NCI-H510A treated with DMSO at 0.1 percent for 48 hours (cell line): ENCODE measurements around the gene RANGAP1.

Experiments
- DNase-seq: peaks from one replicate; lab custom pipeline; 2025; lab: John Stamatoyannopoulos, UW

Gene RANGAP1, protein sequence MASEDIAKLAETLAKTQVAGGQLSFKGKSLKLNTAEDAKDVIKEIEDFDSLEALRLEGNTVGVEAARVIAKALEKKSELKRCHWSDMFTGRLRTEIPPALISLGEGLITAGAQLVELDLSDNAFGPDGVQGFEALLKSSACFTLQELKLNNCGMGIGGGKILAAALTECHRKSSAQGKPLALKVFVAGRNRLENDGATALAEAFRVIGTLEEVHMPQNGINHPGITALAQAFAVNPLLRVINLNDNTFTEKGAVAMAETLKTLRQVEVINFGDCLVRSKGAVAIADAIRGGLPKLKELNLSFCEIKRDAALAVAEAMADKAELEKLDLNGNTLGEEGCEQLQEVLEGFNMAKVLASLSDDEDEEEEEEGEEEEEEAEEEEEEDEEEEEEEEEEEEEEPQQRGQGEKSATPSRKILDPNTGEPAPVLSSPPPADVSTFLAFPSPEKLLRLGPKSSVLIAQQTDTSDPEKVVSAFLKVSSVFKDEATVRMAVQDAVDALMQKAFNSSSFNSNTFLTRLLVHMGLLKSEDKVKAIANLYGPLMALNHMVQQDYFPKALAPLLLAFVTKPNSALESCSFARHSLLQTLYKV

DNA sequence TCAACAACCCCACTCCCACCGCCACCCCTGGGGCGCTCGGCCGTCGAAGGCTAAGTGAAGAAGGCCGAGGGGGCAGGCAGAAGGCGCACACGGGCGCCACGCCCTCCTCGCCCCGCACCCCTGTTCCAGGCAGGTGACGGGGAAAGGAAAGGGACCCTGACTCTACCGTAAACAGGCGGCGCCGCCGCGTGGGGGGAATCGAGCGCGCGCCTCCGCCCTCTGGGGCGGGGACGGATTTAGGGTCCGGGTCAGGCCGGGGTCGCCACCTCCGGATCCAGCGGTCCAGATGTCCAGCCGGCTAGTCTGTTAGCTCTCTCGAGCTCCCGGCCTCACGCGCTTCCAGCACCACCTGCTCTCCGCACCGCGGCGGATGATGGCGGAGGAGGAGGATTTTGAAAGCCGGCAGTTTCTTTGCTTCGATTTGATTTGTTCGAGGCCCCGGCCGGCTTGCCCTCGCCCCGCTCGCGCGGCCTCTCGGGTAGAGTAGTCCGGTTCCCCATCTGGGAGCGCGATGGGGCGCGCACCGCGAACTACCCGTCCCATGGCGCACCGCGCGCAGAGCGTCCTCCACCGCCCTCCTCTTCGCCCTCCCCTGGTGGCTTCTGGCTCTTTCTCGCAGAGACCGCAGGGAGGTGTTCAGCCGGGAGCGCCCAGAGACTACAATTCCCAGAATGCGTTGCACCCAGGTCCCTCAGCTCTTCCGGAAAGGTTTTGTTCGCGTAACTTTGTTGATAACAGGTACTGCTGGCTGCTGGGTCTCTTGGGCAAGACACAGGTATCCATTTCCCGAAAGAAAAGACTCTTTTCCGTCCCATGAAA, at the start of gene RANGAP1:
Gene RANGAP1, minus strand, starts transcription at position 368 of the 819 bp plus-strand sequence. CDS start 5,143 bp downstream, outside the sequence.
- DNase-seq, result peak; percentile 95

DNA sequence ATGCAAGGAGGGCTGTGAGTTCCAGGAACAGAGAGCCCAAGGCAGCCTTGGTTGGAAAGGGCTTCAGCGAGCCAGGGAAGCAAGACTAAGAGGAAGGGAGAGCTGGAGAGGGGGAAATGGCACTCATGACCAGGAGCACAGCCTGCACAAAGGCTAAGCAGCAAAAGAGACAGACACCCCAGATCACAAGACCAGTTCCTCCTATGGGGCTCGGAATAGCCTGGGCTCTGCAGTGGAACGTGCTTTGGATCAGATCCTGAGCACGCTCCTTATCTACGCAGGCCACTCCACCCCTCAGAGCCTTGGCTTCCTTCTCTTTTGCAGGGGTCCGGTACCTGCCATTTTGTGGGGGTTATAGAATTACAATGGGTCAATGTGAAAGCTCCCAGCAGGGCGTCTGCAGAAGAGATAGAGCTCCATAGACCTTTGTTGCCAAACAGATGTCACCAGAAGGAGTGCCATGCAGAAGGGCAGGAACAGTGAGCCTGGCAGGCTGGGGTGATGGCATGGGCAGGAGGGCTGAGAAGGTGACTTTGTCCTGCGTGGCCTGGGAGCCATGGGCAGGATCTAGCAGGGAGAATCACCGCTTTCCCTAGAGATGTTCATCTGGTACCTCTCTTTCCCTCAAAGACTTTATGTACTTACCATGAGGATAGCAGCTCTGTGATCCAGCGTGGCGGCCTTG, 49.1 kb upstream of the RANGAP1 start:
- no peak for DNase-seq

DNA sequence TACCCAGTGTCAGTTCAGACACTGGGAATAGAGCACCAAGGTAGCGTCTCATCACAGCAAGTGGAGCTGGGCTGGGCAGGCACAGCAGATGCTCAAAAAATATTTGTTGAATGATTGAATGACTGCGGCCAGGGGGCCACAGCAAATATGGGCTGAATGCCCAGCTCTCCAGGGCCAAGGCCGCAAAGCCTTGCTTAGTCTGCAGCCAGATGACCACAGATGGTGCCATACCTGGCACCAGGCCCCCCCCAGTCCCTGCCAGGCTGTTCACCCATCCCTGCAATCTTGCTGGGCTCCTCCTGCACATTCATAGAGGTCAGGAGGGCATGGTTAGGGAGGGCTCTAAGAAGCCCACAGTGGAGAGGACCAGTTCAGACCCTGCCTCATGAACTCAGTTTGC, 48.2 kb upstream of the RANGAP1 start:
- DNase-seq, result no peak

DNA sequence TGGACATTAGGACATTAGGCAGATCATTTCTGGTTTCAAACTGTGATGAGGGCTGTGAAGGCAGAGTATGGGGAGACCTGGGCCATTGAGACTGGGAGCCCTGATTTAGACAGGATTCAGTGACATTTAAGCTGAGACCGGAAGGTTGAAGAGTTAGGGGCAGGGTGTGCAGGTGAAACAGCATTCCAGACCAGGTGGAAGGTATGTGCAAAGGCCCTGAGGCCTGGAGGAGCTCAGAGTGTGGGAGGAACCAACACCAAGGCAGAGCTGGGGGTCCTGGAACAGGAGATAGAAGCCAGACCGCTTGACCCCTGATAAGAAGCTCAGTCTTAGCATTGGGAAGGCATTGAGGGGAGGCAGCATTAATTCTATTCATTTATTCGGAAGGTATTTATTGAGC, 47.8 kb upstream of the RANGAP1 start:
- DNase-seq, result no peak

DNA sequence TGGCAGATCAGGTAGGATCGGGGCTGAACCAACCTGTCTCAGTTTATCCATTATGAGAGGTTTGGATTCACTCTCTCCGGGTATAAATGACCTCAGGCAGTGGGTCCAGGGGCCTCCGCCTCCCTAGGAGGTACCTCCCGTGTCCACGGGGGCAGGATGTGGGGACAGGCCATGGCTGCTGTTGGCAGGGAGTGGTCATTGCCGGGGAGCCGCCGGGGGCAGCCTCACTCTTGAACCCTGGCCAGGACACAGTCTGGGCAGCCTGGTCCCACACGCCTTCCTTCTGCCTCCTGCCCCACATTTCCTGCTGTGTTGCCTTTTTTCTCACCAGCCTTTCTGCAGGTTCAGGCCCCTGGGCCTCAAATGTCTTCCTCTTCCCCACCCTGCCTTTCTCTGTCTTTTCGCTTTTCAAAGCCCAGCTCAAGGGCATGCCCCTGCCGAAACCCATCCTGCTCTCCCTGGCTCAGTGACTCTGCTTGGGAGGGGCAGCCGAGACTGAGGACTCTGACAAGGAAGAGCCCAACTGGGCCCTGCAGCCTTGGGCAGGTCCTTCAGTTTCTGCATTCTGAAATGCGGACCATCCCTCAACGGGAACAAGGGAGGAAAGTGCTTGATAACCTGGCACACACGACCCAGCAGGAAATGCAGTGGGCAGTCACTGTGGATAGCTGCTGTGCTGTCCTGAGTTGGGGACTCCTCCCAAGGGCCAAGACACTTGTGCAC, 46.4 kb upstream of the RANGAP1 start:
- DNase-seq, result no peak

DNA sequence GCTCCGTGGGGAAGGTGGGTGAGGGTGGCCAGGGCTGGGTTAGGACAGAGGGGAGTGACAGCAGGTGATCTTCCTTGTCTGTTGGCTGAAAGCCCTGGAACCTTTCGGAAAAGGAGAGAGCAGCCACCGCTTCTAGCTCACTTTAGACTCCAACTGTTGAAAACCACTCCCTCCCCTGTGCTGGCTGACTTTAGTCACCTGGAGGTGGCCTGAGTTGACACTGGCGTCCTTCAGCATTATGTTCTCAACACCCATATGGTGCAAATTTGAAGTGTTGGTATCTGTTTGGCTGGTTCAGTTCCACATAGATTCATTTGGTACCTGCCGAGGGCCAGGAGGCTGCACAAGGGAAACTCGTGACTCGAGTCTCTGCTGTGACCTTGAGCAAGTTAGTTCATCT, 44.2 kb upstream of the RANGAP1 start:
- no peak for DNase-seq

DNA sequence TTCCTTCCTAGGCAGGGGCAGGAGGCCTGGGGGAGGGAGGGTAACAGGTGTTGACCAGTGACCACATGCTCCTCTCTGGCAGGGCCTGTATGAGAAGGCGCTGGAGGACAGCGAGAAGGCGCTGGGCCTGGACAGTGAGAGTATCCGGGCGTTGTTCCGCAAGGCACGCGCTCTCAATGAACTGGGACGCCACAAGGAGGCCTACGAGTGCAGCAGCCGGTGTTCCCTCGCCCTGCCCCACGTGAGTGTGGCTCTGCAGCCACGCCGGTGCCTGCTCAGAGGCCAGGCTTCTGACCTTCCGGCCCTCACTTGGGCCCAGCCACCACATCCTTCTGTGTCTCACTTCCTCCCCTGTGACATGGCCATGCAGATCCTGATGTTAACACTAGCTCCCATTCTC, 41.1 kb upstream of the RANGAP1 start:
- DNase-seq, result no peak

DNA sequence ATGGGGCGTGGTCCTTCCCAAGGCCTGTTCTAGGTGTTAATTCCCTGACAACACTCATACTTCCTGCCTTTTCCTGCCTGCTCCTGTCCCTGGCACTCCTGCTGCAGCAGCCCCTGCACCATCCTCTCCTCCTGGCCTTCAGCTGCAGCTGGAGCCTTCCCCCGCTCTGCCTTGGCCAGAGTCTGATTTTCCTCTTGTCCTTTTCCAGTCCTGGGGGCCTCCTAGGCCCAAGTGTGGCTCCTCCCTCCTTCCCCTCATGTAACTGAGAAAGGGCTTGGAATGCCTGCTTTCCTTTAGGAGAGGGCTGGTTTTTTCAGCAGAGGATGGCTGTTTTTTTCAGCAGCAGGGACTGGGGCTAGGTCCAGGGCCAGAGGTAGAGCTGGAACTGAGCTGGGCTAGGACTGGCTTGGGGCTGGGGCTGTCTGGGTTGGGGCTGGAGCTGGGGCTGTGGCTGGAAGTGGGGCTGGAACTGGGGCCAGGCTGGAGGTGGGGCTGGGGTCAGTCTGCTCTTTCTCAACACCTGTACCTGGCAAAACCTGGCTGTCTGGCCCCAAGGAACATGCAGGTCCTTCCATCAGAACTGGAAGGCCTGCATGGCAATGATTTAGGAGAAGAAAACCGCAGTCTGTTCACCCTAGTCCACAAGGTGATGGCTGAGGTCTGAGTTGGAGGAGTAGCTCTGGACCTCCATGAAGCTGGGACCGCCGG, 39.0 kb upstream of the RANGAP1 start:
- no peak for DNase-seq

DNA sequence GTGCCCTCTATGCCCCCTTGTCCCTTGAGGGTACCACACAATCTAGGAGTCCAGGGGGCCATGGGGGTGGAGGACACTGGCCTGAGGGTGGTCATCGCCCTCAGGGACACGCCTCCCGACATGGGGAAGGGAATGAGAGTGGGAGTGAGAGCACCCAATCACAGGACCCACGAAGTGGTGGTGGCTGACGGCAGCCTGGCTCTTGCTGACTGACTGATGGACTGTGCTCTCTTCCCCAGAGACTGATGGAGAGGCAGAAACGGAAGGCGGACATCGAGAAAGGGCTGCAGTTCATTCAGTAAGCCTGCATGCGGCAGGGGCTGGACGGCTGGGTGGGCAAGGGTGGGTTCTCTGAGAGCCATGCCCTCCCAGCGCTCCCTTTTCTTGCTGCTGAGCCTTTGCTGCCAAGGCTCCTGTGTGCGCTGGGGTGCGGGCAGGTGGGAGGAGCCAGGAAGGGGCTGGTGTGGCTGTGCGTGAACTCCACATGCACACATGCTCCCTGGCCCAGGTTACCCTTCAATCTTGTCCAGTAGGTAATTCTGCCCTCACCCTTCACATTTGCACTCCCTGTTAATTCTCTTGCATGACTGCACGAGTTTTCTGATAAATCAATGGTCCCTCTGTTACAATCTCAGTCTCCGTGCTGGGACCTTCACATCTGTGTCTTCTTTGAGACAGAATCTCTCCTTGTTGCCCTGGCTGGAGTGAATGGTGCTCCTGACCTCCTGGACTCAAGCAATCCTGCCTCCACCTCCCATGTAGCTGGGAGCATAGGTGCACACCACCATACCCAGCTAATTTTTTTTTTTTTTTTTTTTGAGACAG, 34.6 kb upstream of the RANGAP1 start:
- no peak for DNase-seq

DNA sequence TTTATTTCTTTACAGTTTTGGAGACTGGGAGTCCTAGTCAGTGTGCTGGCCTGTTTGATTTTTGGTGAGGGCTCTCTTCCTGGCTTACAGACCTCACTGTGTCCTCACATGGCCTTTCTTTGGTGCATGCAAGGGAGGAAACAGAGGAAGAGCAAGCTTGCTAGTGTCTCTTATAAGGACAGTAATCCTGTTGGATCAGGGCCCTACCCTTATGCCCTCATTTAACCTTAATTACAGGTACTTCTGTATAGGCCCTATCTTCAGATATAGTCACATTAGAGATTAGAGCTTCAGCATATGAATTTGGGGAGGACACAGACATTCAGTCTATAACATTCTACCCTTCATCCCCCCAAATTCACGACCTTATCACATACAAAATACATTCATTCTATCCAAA, 29.6 kb upstream of the RANGAP1 start:
- DNase-seq, result no peak

DNA sequence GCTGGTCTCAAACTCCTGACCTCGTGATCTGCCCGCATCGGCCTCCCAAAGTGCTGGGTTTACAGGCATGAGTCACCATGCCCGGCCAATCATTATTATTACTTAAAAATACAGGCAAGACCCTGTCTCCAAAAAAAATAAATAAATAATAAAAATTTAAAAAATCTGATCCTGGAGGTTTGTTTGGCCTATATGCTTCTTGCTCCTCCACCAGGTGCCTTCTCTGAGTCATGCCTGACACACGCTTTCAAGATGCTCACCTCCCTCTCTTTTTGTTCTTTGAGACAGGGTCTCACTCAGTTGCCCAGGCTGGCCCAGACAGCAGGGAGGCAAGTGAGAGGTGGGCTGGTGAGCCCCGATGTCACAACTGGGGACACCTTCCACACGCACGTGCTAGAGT, 28.8 kb upstream of the RANGAP1 start:
- no peak for DNase-seq

DNA sequence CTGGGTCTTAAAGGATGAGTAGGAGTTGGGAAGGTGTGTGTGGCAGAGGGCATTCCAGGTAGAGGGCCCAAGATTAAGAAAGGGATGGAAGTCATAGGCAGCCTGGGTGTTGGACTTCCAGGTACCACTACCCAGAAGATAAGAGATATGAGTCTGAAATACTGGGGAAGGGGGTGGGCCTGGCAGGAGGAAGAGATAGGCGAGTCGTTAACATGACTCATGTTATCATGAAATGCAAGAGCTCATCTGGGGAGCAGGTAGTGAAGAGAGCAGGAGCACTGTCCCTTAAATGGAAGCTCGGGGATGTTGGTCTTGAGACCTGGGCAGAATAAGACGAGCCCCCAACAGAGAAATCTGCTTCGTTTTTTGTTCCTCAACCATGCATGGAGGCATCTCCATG, 25.5 kb upstream of the RANGAP1 start:
- no peak for DNase-seq

DNA sequence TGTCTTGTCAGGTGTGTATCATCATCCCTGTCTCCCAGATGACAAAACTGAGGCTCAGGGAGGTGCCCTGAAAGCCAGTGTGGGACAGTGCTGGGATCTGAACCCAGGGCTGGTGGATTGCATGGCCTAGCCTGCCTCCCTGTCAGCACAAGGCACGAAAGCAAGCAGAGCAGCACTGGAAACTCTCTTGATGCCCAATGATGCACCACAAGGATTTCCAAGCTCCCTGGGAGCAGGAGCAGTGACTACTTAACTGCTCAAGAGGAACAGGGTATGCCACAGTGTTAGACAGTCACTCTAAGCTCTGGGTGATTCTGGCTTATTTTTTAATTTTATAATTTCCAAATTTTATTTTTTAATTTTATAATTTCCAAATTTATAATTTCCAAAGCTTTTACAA, 24.3 kb upstream of the RANGAP1 start:
- DNase-seq, result no peak

DNA sequence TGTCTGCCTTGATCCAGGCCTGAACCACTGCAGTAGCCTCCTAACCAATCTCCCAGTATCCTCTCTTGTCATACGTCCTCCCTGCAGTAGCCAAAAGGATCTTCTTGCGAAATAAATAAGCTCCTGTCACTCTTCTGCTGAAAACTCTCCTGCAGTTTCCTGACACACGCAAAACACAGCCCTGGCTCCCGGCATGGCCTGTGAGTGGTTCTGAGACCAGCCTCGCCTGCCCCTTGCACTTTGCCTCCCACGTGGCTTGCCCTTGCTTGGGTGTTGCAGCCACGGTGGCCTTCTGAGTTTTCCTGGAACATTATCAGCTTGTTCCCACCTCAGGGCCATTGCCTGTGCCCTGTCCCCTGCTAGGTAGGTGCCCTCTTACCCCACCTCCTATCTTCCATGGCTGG, 22.6 kb upstream of the RANGAP1 start:
- no peak for DNase-seq

DNA sequence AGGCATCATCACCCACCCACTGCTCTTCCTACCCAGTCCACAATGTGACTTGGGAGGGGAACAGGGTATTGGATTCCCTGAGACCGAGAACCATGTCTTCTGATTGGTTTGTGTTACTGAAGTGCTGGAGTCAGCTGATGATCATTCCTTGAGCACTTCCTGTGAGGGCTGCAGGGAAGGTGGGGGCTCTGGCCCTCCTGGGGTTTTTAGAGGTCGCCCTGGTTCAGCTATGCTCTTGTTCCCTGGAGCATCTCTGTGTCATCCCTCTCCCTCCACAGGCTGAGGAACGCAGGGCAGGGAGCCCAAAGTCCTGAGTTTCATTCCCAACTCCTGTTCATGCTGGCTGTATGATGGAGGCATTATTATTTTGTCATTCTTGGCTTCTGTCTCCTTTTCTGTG, 22.1 kb upstream of the RANGAP1 start:
- no peak for DNase-seq

DNA sequence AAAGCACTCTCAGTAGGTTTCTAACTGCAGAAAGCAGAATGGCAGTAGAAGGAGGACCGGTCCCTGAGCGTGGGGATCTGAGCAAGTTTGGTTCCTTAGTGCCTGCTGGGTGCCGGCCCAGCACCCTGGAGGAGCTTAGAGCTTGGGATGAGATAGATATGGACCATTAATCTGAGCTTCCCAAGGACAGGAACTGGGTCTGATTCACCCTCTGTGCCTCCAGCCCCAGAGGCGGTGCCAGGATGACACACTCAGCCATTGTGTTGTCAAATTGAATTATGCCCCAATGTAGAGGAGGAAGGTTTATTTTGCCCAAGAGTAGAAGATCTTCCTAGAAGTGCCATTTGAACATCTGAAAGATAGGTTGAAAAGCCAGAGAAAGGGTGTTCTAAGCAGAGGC, 19.7 kb upstream of the RANGAP1 start:
- no peak for DNase-seq

DNA sequence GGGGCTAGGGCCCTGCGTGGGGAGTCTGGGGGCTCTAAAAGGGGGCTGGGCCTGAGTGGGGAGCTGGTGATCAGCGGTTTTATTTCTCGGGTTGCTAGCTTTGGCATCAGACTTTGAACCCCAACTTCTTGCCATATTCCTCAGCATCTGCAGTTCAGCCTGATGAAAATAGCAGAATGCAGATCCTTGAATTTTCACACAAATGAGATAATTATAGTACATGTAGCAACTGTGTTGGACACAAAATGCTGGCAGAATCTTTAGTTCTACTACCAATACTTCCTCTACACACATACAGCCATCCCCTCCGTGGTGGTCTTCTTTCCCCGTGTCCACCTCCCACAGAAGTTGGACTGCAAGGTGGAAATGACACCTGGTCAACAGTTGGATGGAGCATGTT, 16.8 kb upstream of the RANGAP1 start:
- no peak for DNase-seq

DNA sequence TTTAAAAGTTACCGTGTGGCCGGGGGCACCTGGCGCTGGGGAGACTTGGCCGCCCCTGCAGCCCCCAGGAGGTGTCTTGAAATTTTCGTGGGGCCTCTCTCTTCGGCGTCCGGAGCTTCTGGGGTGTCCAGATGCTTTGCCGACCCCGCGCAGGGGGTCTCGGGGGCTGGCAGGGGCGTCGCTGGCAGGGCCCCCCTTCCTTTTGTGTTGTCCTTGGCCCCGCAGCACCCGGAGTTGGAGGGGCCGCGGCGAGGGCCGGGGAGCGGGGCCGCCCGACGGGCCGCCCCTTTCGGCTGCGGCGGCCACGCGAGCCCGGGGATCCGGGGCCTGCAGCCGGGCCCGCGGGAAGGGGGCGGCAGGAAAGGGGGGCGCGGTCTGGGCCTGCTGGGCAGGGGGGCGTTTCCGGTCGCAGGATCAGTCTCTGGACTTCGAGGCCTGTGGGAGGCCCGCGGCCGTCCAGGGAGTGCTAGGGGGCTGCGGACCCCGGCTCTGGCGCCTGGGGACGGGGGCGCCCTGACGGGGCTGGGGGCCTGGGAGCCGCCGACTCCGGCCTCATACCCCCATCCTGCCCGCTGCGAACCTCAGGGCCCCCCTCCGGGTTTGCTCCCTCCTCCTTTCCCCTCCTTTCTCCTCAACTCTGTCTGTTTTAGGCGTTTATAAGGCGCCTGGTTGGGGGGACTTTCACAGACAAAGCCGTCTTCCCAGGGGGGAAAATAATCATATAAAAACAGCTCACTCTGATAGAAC, 16.2 kb upstream of the RANGAP1 start:
- no peak for DNase-seq
